Activated T-helper 17 cell treated with anti-CD3 and anti-CD28 coated beads, Interleukin-2, amount 50 U/mL, for 72 hours (primary cell): ENCODE data around the gene NOTCH1. TPM values are rescaled to one million over a fixed set of nuclear protein-coding genes. Genes with fewer than 3 reads are reported as not detected.
A peak's percentile ranks its signal among the peaks of the same experiment; 100 is the strongest.

Source experiments
- ATAC-seq: fragments of 150-1000 bp; cut with Tn5 transposase; replicated peaks from 2 replicates; pipeline ENCODE4 v1.10.0; 2021; ENCODE audit warnings: mild to moderate bottlenecking, moderate library complexity
- H3K27ac Mint-ChIP-seq: one replicate; pipeline ENCODE4 v1.8.0; 2022; ENCODE audit warnings: mixed read lengths
- H3K27me3 Mint-ChIP-seq: one replicate; pipeline ENCODE4 v1.8.0; 2022; ENCODE audit warnings: mixed read lengths
- H3K36me3 Mint-ChIP-seq: one replicate; pipeline ENCODE4 v1.8.0; 2022; ENCODE audit warnings: low read depth, mild to moderate bottlenecking, mixed read lengths
- H3K4me1 Mint-ChIP-seq: one replicate; pipeline ENCODE4 v1.8.0; 2022; ENCODE audit warnings: mixed read lengths
- H3K4me3 Mint-ChIP-seq: one replicate; pipeline ENCODE4 v1.8.0; 2022; ENCODE audit warnings: mild to moderate bottlenecking, mixed read lengths
- H3K9me3 Mint-ChIP-seq: one replicate; pipeline ENCODE4 v1.8.0; 2022; ENCODE audit warnings: mixed read lengths
- total RNA-seq, 2 donors: library from RNA; stranded (reverse); gene quantifications; one replicate each; pipeline ENCODE4 v1.2.3, GENCODE V29; 2022

Gene NOTCH1
- total RNA-seq, 2 donors from 2014 or later: 63.8 to 65.9 TPM

DNA sequence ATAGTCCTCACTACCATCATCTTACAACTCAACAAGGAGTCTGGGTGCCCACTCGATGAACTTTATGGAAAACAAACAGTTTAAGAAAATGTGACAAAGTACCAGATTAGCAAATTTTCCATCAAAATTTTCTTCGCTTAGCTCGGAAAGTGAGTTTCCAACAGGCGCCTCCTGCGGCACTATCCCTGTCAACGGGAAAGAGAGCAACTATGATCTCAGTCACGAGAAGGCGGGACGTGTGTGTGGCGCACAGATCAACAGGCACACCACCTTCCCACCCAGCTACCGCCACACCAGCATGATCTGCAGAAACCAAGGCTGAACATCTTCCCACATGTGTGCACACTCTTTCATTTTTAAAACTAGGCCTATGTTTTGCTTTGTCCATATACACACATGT is 92.5 kb downstream of the NOTCH1 start:
- no peaks in the 10 kb centered on the region for H3K4me1 Mint-ChIP-seq
- no peak overlapping the region for H3K27ac Mint-ChIP-seq
- no peaks in the 10 kb centered on the region for H3K9me3 Mint-ChIP-seq
- no peak for ATAC-seq
- H3K36me3 Mint-ChIP-seq: peaks cover 92% of the 10 kb centered on the region
- no peaks in the 10 kb centered on the region for H3K27me3 Mint-ChIP-seq
- H3K4me3 Mint-ChIP-seq: no peak overlapping the region

DNA sequence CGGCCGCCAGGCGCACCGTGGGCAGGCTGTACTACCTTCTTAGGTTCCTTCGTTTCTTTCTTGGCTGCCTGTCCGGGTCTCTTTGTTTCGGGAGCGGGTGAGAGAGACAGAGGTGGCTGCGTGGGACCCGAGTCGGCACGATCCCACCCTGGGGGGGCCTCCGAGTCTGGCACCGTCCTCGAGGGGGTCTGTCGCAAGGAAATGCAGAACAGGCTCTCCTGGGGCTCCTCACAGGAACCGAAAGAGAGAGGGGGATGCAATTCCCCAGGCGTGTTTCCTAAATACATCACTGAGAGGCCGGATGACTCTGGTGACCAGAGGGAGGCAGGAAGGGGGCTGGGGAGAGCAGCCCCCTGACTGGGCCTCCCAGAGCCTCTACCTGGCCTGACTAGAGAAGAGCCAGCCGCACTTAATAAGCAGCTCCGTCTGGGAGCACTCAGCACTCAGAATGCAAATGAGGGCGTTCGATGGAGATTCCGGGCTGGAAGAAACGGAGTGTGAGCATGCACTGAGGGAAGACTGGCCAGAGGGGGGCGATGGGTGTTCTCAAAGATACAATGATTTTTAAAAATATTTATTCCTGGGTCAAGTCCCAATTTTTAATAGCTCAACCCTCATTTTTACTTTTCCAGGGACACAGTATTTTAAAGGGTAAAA is 94.5 kb downstream of the NOTCH1 start:
- no peak overlapping the region for H3K4me3 Mint-ChIP-seq
- ATAC-seq: no peak
- H3K4me1 Mint-ChIP-seq: no peaks in the 10 kb centered on the region
- no peaks in the 10 kb centered on the region for H3K27me3 Mint-ChIP-seq
- H3K9me3 Mint-ChIP-seq: no peaks in the 10 kb centered on the region
- H3K36me3 Mint-ChIP-seq: peaks cover 92% of the 10 kb centered on the region
- H3K27ac Mint-ChIP-seq: no peak overlapping the region

DNA sequence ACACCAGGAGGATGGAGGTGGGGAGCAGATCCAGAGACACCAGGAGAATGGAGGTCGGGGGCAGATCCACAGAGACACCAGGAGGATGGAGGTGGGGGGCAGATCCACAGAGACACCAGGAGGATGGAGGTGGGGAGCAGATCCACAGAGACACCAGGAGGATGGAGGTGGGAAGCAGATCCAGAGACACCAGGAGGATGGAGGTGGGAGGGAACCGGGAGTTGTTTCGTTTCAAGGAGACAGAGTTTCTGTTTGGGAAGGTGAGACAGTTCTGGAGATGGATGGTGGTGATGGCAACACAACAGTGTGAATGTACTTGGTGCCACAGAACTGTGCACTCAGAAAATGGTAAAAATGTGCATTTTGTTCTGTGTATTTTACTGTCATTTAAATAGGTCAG is 97.2 kb downstream of the NOTCH1 start:
- Mint-ChIP-seq H3K27ac (no peak overlapping the region), H3K36me3 (peaks cover 95% of the 10 kb centered on the region), H3K27me3 (no peaks in the 10 kb centered on the region), H3K4me3 (no peak overlapping the region), H3K9me3 (no peaks in the 10 kb centered on the region), H3K4me1 (no peaks in the 10 kb centered on the region)
- no peak for ATAC-seq

DNA sequence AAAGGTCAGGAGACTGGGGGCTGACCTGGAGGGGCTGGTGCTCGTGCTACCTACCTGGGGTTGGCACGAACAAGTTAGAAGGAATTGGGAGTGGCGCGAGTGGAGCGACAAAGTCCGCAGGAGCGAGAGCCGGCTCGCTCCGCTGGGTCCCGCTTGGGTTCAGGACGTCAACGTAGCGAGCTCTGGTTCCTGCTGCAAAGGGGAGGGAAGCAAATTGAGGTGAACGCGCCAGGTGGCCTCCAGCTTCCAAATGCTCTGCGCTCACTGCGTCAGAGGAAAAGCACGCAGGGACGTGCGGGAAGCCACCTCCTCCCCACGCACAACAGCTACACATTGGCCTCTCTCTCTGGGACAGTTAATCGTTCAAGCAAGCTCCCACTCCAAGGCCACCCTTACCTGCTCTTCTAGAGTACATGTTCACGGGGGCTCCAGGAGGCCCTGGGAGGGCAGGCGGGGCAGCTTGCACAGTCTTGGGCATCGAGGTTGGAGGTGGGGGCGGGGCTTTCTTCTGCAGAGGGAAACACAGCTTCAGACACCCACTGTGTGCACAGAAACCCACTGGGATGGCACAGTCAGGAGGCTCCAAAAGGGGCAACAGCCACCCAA is 98.6 kb downstream of the NOTCH1 start:
- ATAC-seq: no peak
- Mint-ChIP-seq H3K9me3 (no peaks in the 10 kb centered on the region), H3K27ac (peak overlapping the region; percentile 43), H3K4me1 (no peaks in the 10 kb centered on the region), H3K4me3 (no peak overlapping the region), H3K36me3 (peaks cover 95% of the 10 kb centered on the region), H3K27me3 (no peaks in the 10 kb centered on the region)

DNA sequence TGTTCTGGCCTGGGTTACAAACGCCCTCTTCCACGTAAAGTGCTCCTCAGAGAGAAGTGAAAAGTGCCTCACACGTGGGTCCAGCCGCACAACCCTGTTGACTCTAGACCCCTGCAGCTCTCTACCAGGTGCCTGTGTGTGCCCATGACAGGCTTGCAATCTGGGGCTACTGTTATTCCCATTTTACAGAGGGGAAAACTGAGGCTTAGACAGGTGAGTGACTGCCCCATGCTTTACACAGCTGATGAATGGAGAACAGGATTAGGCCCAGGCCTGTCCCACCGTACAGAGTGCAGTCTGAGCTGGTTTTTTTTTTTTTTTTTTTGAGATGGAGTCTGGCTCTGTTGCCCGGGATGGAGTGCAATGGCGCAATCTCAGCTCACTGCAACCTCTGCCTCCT is 100.0 kb downstream of the NOTCH1 start:
- Mint-ChIP-seq H3K36me3 (peaks cover 91% of the 10 kb centered on the region), H3K27me3 (no peaks in the 10 kb centered on the region), H3K4me1 (no peaks in the 10 kb centered on the region), H3K4me3 (no peak overlapping the region), H3K27ac (no peak overlapping the region), H3K9me3 (no peaks in the 10 kb centered on the region)
- ATAC-seq: no peak

Other genes starting within 250 kb of the NOTCH1 start
- gene CCDC187, start 242.0 kb downstream of the NOTCH1 start, total RNA-seq: under 1 TPM in 1 of 2 donors, not detected in 1; 0.02 TPM
- 10 to 100 TPM in 1 of 2 donors, 1 to 10 TPM in 1; 5.9 to 16.3 TPM for gene GPSM1, start 218.5 kb downstream of the NOTCH1 start, total RNA-seq
- gene DNLZ, start 182.3 kb downstream of the NOTCH1 start, total RNA-seq: 10 to 100 TPM; 10.3 to 24.0 TPM
- 1 to 10 TPM; 6.1 to 6.4 TPM for gene CARD9, start 172.4 kb downstream of the NOTCH1 start, total RNA-seq
- 10 to 100 TPM; 16.3 to 21.9 TPM for gene SNAPC4, start 145.9 kb downstream of the NOTCH1 start, total RNA-seq
- gene ENTR1, start 135.4 kb downstream of the NOTCH1 start, total RNA-seq: 10 to 100 TPM; 56.3 to 81.0 TPM
- 100 to 1,000 TPM in 1 of 2 donors, 10 to 100 TPM in 1; 89.7 to 123 TPM for gene PMPCA, start 135.4 kb downstream of the NOTCH1 start, total RNA-seq
- gene INPP5E, start 106.2 kb downstream of the NOTCH1 start, total RNA-seq: 10 to 100 TPM; 14.2 to 18.2 TPM
- 10 to 100 TPM; 56.0 to 85.3 TPM for gene SEC16A, start 63.0 kb downstream of the NOTCH1 start, total RNA-seq
- gene EGFL7, start 116.9 kb upstream of the NOTCH1 start, total RNA-seq: 1 to 10 TPM in 1 of 2 donors, under 1 TPM in 1; 0.78 to 1.0 TPM
- gene AGPAT2, start 141.4 kb upstream of the NOTCH1 start, total RNA-seq: 10 to 100 TPM; 14.6 to 15.6 TPM
- gene DIPK1B, start 166.5 kb upstream of the NOTCH1 start, total RNA-seq: not detected
- gene LCN10, start 196.9 kb upstream of the NOTCH1 start, total RNA-seq: 1 to 10 TPM; 1.0 to 1.8 TPM
- not detected for gene LCN6, start 202.5 kb upstream of the NOTCH1 start, total RNA-seq
- gene LCN8, start 212.2 kb upstream of the NOTCH1 start, total RNA-seq: not detected
- gene LCN15, start 218.5 kb upstream of the NOTCH1 start, total RNA-seq: not detected
- gene TMEM141, start 245.3 kb upstream of the NOTCH1 start, total RNA-seq: 10 to 100 TPM; 30.1 to 30.7 TPM